HAP-1 (cell line): ENCODE measurements around the gene MPRIP.

Experiments
- DNase-seq, 2 experiments: peaks; one replicate each; pipeline ENCODE4 v3.0.0-alpha.2; 2016 to 2020; ENCODE audit warnings: low spot score in 2 of 2
- H3K27me3 ChIP-seq: fragments of 250-450 bp; sonication (Bioruptor Pico); 2 replicates; pipeline ENCODE4 v1.5.1; 2020; ENCODE audit warnings: low read depth, mild to moderate bottlenecking, moderate library complexity
- H3K36me3 ChIP-seq: fragments of 250-450 bp; sonication (Bioruptor Pico); replicated peaks from 2 replicates; pipeline ENCODE4 v1.5.1; 2020; ENCODE audit warnings: mild to moderate bottlenecking
- H3K4me1 ChIP-seq: fragments of 250-450 bp; sonication (Bioruptor Pico); 2 replicates; pipeline ENCODE4 v1.5.1; 2020; ENCODE audit warnings: mild to moderate bottlenecking
- H3K4me3 ChIP-seq: fragments of 250-450 bp; sonication (Bioruptor Pico); 2 replicates; pipeline ENCODE4 v1.5.1; 2020; ENCODE audit warnings: mild to moderate bottlenecking, moderate library complexity
- H3K9me3 ChIP-seq: fragments of 250-450 bp; sonication (Bioruptor Pico); 2 replicates; pipeline ENCODE4 v1.5.1; 2020; ENCODE audit warnings: mild to moderate bottlenecking, moderate library complexity
- in situ Hi-C: fragments of 300-500 bp; cut with MboI; formaldehyde crosslinking; loops from 3 replicates; pipeline ENCODE4 v1.14.3; 2020; ENCODE audit warnings: low sequenced_read_pairs, inconsistent platforms, mixed read lengths

Gene MPRIP

DNA sequence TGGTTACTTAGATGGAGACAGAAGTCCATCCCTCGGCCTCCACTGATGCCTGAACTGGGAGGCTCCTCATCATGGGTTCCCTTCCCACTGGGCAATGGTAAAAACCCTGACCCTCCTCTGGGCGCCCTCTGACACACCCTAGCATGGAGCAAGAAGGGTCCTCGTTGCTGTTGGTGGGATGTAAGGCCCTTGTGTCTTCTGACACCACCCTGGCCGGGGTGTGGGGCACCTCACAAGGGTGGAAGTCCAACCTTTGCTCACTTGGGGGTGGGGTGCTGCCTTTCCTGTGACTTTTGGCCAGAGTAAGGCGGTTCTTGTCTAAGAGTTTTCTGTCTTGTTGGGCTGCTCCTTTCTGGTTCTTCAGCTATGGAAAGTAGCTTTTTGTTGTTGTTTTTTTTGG, 28.7 kb downstream of the MPRIP start:
- Histone ChIP-seq H3K4me1 (no peaks in the 10 kb centered on the region), H3K36me3 (peaks cover 6% of the 10 kb centered on the region), H3K9me3 (no peaks in the 10 kb centered on the region; the same call in 1 of the 2 replicates), H3K4me3 (no peak overlapping the region), H3K27me3 (no peaks in the 10 kb centered on the region)
- no peak for DNase-seq
- in situ Hi-C loops, result no loop called here

DNA sequence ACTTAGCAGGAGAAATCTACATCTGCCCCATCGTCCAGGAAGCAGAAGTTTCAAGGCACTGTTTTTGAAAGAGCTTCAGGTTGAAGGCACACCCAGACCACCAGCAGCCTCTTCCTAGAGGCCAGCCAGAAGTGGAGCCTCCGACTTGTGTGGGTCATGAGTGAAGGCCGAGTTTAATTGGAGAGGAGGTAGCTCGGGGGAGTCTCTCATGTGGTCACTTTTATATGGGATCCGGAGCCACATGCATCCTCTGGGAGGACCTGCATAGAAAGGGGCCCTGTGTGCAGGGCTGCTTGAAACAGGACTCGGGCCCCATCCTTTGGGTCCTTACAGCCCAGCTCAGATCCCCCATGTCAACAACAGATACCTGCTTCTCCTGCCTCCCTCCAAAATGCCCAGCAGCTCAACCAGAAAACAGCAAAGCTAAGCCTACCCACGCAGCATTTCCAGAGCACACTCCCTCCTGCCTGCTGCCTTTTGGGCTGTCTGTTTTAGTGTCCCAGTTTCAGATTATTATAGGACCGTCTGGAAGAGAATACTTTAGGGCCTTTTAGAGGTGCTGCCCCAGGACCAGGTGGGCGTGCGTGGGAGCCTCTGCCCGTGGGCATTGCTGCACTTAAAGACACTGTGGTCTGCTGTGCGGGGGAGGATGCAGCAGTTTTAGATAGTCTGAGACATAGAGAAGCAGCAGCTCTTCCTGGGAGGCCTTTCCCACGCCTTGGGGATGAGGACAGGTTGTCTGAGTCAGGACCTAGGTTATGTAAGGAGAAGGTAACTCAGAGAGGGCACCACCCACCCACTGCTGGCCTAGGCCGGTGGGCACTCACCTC, 29.5 kb downstream of the MPRIP start:
- Histone ChIP-seq H3K9me3 (no peaks in the 10 kb centered on the region; the same call in 1 of the 2 replicates), H3K4me1 (no peaks in the 10 kb centered on the region), H3K4me3 (no peak overlapping the region), H3K36me3 (peaks cover 6% of the 10 kb centered on the region), H3K27me3 (no peaks in the 10 kb centered on the region)
- in situ Hi-C loops, result no loop called here
- DNase-seq, result no peak

DNA sequence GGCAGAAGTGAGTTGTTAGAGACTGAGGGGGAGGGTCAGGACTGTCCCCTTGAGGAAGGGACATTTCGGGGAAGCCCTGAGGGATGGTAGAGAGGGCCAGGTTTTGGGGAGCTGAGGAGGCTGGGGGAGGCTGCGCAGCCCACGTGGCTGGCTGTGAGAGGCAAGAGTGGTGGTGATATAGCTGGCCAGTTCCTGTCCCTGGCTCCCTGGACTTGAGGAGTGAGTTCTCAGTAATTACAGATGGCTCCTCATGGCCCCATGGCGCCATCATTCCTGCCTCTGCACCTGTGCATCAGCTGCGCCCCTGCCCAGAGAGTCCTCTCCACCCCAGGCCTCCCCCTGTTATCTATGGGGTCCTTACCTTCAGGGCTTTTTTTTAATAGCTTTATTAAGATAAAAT, 30.3 kb downstream of the MPRIP start:
- Histone ChIP-seq H3K4me3 (no peak overlapping the region), H3K27me3 (no peaks in the 10 kb centered on the region), H3K36me3 (peaks cover 11% of the 10 kb centered on the region), H3K4me1 (no peaks in the 10 kb centered on the region), H3K9me3 (no peaks in the 10 kb centered on the region; the same call in 1 of the 2 replicates)
- no peak for DNase-seq
- in situ Hi-C loops, result no loop called here

DNA sequence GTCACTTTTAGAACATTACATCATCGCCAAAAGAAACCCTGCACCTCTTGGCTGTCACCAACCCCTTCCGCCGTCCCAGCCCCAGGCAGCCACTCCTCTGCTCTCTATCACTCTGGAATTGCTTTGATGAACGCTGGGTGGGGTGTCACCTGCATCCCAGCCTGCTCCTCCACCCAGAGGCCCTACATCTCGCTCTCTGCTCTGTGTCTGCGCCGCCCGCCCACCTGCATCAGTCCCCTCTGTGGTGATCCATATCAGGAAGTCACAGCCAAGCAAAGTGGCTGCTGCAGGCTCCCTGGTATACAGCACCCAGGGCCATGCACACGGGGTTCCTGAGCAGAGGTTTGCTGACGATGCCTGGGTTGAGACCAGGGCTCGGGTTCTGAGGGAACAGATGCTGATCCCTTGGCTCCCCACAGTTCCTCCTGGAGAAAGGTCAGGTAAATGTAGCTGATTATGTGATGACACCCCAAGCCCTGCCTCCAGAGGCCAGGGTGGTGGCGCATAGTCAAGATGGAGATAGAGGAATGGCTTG, 30.8 kb downstream of the MPRIP start:
- no peaks in the 10 kb centered on the region for H3K27me3 ChIP-seq
- no peaks in the 10 kb centered on the region for H3K4me1 ChIP-seq
- H3K9me3 ChIP-seq, result no peaks in the 10 kb centered on the region; the same call in 1 of the 2 replicates
- no peak overlapping the region for H3K4me3 ChIP-seq
- DNase-seq, result no peak
- in situ Hi-C loops, result no loop called here
- peaks cover 16% of the 10 kb centered on the region for H3K36me3 ChIP-seq

DNA sequence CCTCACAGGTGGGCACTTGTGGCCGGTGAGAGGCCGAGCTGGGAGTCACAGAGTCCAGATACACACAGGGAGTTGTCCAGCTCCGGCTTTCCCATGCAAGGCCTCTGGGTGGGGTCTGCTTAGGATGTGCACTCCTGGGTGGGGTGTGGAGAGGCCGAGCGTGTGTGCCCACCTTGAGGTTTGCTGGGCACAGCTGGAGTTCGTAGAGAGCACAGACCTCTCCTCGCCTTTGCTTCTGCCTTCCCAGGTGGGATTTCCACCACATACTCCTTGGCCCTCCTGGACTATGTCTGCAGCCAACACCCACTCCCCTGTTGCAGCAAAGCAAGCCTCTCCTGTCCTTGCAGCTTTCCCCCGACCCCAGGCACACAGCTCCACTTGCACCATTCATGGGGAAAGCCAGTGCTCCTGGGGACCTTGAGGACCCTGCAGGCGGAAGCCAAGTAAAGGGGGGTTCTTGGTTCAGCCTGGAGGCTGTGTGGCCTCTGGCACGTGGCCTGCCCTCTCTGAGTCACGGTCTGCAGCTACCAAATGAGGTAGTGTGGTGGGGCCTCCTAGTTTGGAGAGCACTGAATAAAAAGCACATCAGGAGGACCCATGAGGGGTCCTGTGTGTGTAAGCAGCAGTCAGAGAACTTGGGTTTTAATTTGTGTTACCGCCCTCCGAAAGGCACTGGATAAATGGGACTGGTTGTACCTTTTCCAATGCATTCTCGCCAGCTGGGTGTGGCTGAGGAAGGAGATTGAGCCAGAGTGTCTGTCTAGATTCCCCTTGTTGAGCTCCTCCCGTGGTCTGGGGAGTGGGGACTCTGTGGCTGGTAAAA, 31.5 kb downstream of the MPRIP start:
- Histone ChIP-seq H3K9me3 (no peaks in the 10 kb centered on the region; the same call in 1 of the 2 replicates), H3K4me1 (no peaks in the 10 kb centered on the region), H3K36me3 (peaks cover 23% of the 10 kb centered on the region), H3K4me3 (no peak overlapping the region), H3K27me3 (no peaks in the 10 kb centered on the region)
- no peak for DNase-seq
- in situ Hi-C loops, result no loop called here

DNA sequence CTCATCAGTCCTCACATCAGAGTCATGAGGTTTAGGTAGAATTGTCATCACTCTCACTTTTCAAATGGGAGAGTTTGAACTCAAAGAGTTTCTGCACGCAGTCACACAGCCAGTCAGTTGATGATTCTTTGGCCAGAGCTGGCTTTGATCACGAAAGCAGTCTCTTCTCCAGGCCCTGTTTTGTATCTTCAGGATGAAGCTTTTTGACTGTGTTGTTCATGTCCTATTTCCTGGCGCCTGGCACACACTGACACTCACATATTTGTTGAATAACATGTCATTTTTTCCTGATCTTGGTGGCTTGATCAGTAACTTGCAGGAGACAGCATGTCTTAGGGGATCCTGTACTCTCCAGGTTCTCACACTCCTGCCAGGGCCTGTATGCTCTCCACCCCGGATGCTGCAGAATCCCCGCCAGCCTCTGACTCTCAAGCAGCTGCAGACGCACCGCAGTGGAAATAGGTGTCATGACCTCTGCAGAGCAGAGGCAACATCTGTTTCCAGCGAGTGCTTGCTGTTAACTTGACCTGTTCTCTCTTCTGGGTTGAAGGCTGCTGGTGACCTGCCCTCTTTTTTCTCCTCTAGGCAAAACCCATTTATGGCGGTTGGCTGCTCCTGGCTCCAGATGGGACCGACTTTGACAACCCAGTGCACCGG, 33.0 kb downstream of the MPRIP start:
- in situ Hi-C loops, result no loop called here
- no peak overlapping the region for H3K4me3 ChIP-seq
- no peak for DNase-seq
- no peaks in the 10 kb centered on the region; the same call in 1 of the 2 replicates for H3K9me3 ChIP-seq
- H3K4me1 ChIP-seq, result no peaks in the 10 kb centered on the region
- H3K27me3 ChIP-seq, result no peaks in the 10 kb centered on the region
- H3K36me3 ChIP-seq, result peaks cover 31% of the 10 kb centered on the region

DNA sequence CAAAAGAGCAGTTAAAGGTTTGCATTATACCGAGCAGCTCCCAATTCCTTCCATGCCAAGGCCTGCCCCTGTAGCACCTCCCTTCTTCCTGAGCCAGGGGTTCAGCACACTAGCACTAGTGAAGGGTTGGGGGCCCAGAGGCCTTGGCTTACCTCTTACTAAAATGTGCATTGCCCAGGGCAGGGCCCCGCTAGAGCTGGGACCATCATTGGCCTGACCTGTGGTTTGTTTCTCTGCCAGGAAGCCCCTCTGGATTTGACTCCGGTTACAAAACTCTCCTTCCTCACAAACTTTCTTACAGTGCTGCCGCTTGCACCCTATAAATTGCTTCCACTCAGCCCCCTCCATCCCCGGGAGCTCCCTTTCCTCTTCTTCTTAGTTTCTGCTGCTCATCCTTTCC, 33.8 kb downstream of the MPRIP start:
- H3K9me3 ChIP-seq, result no peaks in the 10 kb centered on the region
- no peak overlapping the region for H3K4me3 ChIP-seq
- in situ Hi-C loops, result no loop called here
- no peak for DNase-seq
- H3K27me3 ChIP-seq, result no peaks in the 10 kb centered on the region
- peaks cover 31% of the 10 kb centered on the region for H3K36me3 ChIP-seq
- H3K4me1 ChIP-seq, result no peaks in the 10 kb centered on the region

DNA sequence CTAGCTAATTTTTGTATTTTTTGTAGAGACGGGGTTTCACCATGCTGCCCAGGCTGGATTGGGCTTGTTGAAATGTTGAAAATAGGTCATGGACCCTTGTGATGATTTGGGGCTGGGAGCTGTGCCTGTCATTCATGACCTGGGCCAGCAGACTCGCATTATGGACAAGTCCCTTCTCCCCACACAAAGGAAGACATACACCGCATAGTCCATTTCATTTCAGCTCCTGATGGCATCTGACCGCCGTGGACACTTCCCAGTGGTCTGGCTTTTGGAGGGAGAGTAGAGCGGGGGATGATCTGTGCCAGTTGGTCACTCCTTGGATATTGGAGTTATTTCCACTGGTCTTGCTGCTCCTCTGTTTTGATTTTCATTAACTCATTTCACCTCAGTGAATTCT, 34.8 kb downstream of the MPRIP start:
- in situ Hi-C loops, result no loop called here
- Histone ChIP-seq H3K4me3 (no peak overlapping the region), H3K9me3 (no peaks in the 10 kb centered on the region), H3K27me3 (no peaks in the 10 kb centered on the region), H3K36me3 (peaks cover 31% of the 10 kb centered on the region), H3K4me1 (no peaks in the 10 kb centered on the region)
- no peak for DNase-seq

DNA sequence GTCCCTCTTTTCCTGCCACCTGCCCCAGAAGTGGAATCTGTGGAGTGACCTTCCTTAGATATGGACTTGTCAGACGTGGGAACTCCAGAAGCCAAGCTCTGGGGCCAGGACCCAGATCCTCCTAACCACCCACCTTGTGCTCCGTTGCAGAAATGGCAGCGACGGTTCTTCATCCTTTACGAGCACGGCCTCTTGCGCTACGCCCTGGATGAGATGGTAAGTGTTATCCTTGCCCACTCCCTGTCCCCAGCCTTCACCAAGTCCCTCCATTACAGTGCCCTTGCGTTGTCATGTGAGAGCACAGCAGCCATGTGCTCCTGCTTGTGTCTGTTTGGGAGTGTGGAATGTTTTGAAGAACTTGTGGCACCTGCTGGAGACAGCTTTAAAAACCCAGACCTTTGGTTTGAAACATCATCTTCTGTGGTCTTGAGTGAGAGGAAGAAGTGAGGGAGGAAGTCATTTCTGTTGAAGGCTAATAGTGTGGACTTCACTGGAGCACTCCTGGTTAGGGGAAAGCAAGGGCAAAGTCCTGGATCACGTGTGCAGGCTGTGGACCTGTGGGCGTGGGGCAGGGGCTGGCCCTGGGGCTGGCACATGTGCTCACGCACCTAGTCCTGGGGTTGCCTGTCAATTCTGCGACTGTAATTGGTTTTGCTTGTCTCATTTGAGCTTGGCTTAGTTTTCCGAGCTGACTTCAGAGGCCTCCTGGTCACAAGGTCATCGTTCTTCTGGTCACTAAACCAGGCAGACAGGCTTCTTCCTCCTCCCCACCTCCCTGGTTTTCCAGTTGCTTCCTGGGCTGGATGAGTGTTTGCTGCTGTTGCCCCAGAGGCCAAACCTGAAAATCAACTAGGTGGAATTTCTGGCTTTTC, 35.8 kb downstream of the MPRIP start:
- no peaks in the 10 kb centered on the region for H3K9me3 ChIP-seq
- in situ Hi-C loops, result no loop called here
- no peak for DNase-seq
- no peaks in the 10 kb centered on the region for H3K27me3 ChIP-seq
- H3K4me3 ChIP-seq, result no peak overlapping the region
- no peaks in the 10 kb centered on the region for H3K4me1 ChIP-seq
- H3K36me3 ChIP-seq, result peaks cover 35% of the 10 kb centered on the region

DNA sequence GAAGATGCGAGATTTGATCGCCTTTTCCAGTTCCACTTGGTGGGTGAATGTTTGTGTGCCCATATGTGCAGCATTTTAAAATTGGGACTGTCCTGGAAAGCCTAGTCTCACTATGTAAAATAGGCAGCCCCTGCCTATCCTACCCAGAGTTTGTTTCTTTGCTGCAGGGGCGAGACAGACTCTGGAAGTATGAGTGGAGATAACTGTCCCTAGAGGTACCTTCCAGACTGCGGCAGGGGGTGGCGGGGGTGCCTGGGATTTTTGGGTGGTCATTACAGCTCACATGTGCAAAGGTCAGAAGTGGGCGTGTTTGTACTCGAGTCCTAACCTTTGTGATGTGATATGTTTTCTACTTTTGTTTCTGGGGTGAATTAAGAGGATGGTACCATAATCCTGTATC, 36.6 kb downstream of the MPRIP start:
- DNase-seq, result no peak
- Histone ChIP-seq H3K4me3 (no peak overlapping the region), H3K27me3 (no peaks in the 10 kb centered on the region), H3K36me3 (peaks cover 40% of the 10 kb centered on the region), H3K4me1 (no peaks in the 10 kb centered on the region), H3K9me3 (no peaks in the 10 kb centered on the region)
- in situ Hi-C loops, result no loop called here

DNA sequence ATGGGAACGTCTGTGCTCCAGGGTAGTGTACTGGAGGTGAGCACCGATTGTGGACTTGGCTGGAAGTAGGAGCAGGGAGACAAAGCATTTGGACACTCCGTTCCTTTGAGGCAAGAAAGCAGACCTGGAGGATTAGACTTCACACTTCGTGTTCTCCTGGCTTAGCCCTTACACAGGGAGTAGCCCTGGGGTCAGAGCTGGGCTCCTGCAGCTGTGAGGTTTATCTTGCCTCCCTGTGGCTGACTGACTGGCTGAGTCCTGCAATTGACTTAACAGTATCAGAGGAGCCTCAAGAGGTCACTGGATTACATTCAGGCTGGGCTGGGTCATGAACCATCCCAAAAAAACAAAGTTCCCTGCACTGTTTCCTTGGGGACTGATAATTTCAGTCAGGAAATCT, 37.1 kb downstream of the MPRIP start:
- H3K27me3 ChIP-seq, result no peaks in the 10 kb centered on the region
- H3K4me3 ChIP-seq, result no peak overlapping the region
- no peak for DNase-seq
- H3K4me1 ChIP-seq, result no peaks in the 10 kb centered on the region
- in situ Hi-C loops, result no loop called here
- peaks cover 41% of the 10 kb centered on the region for H3K36me3 ChIP-seq
- no peaks in the 10 kb centered on the region for H3K9me3 ChIP-seq

DNA sequence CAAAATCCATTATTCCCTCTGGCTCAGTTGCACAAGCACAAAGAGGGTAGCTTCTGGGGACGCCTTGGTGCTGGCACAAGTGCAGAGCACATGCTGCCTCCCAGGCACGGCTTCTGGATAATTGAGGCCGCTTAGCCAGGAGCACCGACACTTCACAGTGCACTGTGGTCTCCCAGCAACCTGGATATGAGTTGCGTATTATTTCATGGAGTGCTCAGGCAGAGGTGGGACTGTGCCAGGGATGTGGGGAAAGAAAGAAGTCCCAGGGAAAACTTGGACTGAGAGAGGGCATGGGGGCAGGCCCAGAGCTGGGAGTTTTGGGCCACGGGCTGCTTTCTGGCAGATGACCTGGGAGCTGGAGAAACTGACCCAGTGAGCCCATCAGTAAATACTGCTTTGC, 37.5 kb downstream of the MPRIP start:
- no peaks in the 10 kb centered on the region for H3K9me3 ChIP-seq
- H3K4me3 ChIP-seq, result no peak overlapping the region
- no peaks in the 10 kb centered on the region for H3K27me3 ChIP-seq
- H3K4me1 ChIP-seq, result no peaks in the 10 kb centered on the region
- peaks cover 41% of the 10 kb centered on the region for H3K36me3 ChIP-seq
- in situ Hi-C loops, result no loop called here
- DNase-seq, result no peak

DNA sequence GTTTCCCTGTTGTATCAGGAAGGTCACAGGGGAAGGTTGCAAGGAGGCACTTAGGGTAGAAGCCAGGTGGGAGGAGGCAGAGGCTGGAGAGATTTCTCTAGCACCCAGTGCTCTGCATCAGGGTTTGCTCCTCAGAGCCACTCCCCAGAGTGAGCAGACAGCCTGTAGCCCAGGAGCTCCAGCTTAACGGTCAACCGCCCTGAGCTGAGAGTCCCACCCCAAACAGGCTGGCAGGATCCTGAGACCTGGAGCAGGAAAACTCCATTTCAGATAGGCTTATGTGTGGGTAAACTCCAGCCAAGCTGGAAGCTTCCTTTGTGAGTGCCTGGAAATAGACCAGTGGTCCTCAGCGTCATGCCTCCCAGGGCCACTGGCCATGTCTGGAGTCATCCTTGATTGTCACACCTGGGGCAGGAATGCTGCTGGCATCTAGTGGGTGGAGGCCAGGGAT, 37.9 kb downstream of the MPRIP start:
- no peaks in the 10 kb centered on the region for H3K4me1 ChIP-seq
- no peak overlapping the region for H3K4me3 ChIP-seq
- H3K27me3 ChIP-seq, result no peaks in the 10 kb centered on the region
- in situ Hi-C loops, result no loop called here
- no peak for DNase-seq
- H3K36me3 ChIP-seq, result peaks cover 41% of the 10 kb centered on the region
- H3K9me3 ChIP-seq, result no peaks in the 10 kb centered on the region
